Suppressor macrophage treated with lipopolysaccharide for 4 hours (primary cell): ENCODE measurements around the gene MYCN.

ENCODE experiments used
- DNase-seq: peaks from one replicate; pipeline ENCODE4 v3.0.0-alpha.2; 2020

MYCN gene

GRCh38 chr2:15932394-15933183, 7.8 kb upstream of the MYCN start:
- DNase-seq, result no peak

GRCh38 chr2:15933184-15933845, 7.0 kb upstream of the MYCN start:
- no peak for DNase-seq

GRCh38 chr2:15934291-15934945, 5.9 kb upstream of the MYCN start:
- no peak for DNase-seq

- no peak for DNase-seq
Measured at GRCh38 chr2:15935189-15935588, 5.2 kb upstream of the MYCN start.

- no peak for DNase-seq
Measured at GRCh38 chr2:15935675-15936074, 4.7 kb upstream of the MYCN start.

GRCh38 chr2:15936277-15937104, 3.9 kb upstream of the MYCN start:
- no peak for DNase-seq

- no peak for DNase-seq
Measured at GRCh38 chr2:15937105-15937881, 3.1 kb upstream of the MYCN start.

GRCh38 chr2:15937882-15938802, 2.2 kb upstream of the MYCN start:
- no peak for DNase-seq

GRCh38 chr2:15938803-15939555, 1.4 kb upstream of the MYCN start:
- no peak for DNase-seq

GRCh38 chr2:15939556-15939853, 845 bp upstream of the MYCN start:
- no peak for DNase-seq

GRCh38 chr2:15940661-15941480, 521 bp downstream of the MYCN start:
- peak; percentile 6 for DNase-seq

GRCh38 chr2:15941481-15941850, 1.1 kb downstream of the MYCN start:
- DNase-seq, result peak; percentile 6

GRCh38 chr2:15941871-15942710, 1.7 kb downstream of the MYCN start:
- DNase-seq, result peak; percentile 9

- no peak for DNase-seq
Measured at GRCh38 chr2:15942711-15943345, 2.5 kb downstream of the MYCN start.

GRCh38 chr2:15943378-15944280, 3.3 kb downstream of the MYCN start:
- DNase-seq, result peak; percentile 16

GRCh38 chr2:15944325-15945017, 4.1 kb downstream of the MYCN start:
- DNase-seq, result no peak
